K562 (cell line): ENCODE results near the gene FBRS. TPM values are rescaled to one million over a fixed set of nuclear protein-coding genes. Genes with fewer than 3 reads are reported as not detected.

Source experiments
- AFF4 ChIP-seq: sonication (generic); formaldehyde crosslinking; IDR thresholded peaks from 2 replicates; pipeline ENCODE4 v1.8.0; 2023; ENCODE audit warnings: mild to moderate bottlenecking, missing genetic modification reagents
- CBFA2T3 ChIP-seq: fragments of 450-650 bp; IDR thresholded peaks from 2 replicates; pipeline ENCODE4 v1.6.1; 2017
- ELF1 ChIP-seq: fragments of 200-800 bp; sonication (Bioruptor generic); IDR thresholded peaks from 2 replicates; pipeline ENCODE4 v1.6.1; 2016; ENCODE audit warnings: missing genetic modification characterization, missing compliant biosample characterization
- ELF4 ChIP-seq: fragments of 450-650 bp; formaldehyde crosslinking; IDR thresholded peaks from 2 replicates; pipeline ENCODE4 v1.4.0; 2022; ENCODE audit warnings: missing genetic modification characterization
- FOXA3 ChIP-seq, 2 experiments: fragments of 450-650 bp in 1 of 2; sonication (generic) in 1 of 2; formaldehyde crosslinking; IDR thresholded peaks in 1 of 2; conservative IDR thresholded peaks in 1 of 2; 2 replicates each; pipeline versions ENCODE4 v1.4.0 to v1.8.0; 2020 to 2022; ENCODE audit warnings: mild to moderate bottlenecking in 2 of 2, missing genetic modification reagents in 1 of 2
- HBP1 ChIP-seq: fragments of 450-650 bp; formaldehyde crosslinking; IDR thresholded peaks from 2 replicates; pipeline ENCODE4 v1.4.0; 2022; ENCODE audit warnings: missing genetic modification characterization
- HNRNPUL1 ChIP-seq: fragments of 200-400 bp; formaldehyde crosslinking; IDR thresholded peaks from 2 replicates; pipeline ENCODE4 v1.6.1; 2017; ENCODE audit warnings: low read length
- JUNB ChIP-seq: fragments of 450-650 bp; formaldehyde crosslinking; conservative IDR thresholded peaks from 2 replicates; pipeline ENCODE4 v1.4.0; 2020; ENCODE audit warnings: mild to moderate bottlenecking
- PML ChIP-seq: IDR thresholded peaks from 2 replicates; pipeline ENCODE4 v1.6.1; 2012; ENCODE audit warnings: low read length, inconsistent platforms
- POLR2B ChIP-seq: fragments of 450-650 bp; IDR thresholded peaks from 2 replicates; pipeline ENCODE4 v1.6.1; 2018; ENCODE audit warnings: low read depth; ENCODE audit not compliant: partially characterized antibody
- POLR2H ChIP-seq: IDR thresholded peaks from 2 replicates; pipeline ENCODE4 v1.6.1; 2016; ENCODE audit warnings: missing genetic modification characterization, low read depth, mild to moderate bottlenecking, control low read depth, missing compliant biosample characterization, moderate library complexity
- PTBP1 ChIP-seq: fragments of 200-400 bp; formaldehyde crosslinking; IDR thresholded peaks from 2 replicates; pipeline ENCODE4 v1.6.1; 2017; ENCODE audit warnings: low read depth, low read length
- SMARCB1 ChIP-seq: IDR thresholded peaks from 2 replicates; pipeline ENCODE4 v1.6.1; 2011; ENCODE audit warnings: improper control_type of control experiment, low read depth; ENCODE audit not compliant: insufficient read length
- SNRNP70 ChIP-seq: fragments of 200-400 bp; formaldehyde crosslinking; optimal IDR thresholded peaks from 2 replicates; pipeline ENCODE3; 2017; ENCODE audit warnings: low read depth, low read length
- THRAP3 ChIP-seq: fragments of 450-650 bp; IDR thresholded peaks from 2 replicates; pipeline ENCODE4 v1.6.1; 2016; ENCODE audit warnings: mild to moderate bottlenecking, inconsistent platforms, borderline replicate concordance
- ZBTB7A ChIP-seq: IDR thresholded peaks from 2 replicates; pipeline ENCODE4 v1.6.1; 2011; ENCODE audit warnings: low read depth, mild to moderate bottlenecking, low read length, moderate library complexity, borderline replicate concordance; ENCODE audit not compliant: control insufficient read depth
- ZNF143 ChIP-seq: sonication (generic); formaldehyde crosslinking; IDR thresholded peaks from 2 replicates; pipeline ENCODE4 v1.9.0; 2022; ENCODE audit warnings: mild to moderate bottlenecking, missing genetic modification reagents
- ZNF184 ChIP-seq: sonication (generic); formaldehyde crosslinking; IDR thresholded peaks from 2 replicates; pipeline ENCODE4 v1.5.0; 2020; ENCODE audit warnings: missing genetic modification reagents
- ZNF57 ChIP-seq: fragments of 450-650 bp; formaldehyde crosslinking; IDR thresholded peaks from 2 replicates; pipeline ENCODE4 v1.4.0; 2020; ENCODE audit warnings: mild to moderate bottlenecking, moderate library complexity
- ZNF696 ChIP-seq: fragments of 250-450 bp; sonication (Bioruptor Pico); conservative IDR thresholded peaks from 2 replicates; pipeline ENCODE4 v1.4.0; 2020; ENCODE audit warnings: mild to moderate bottlenecking, moderate library complexity
- polyA plus RNA-seq, 8 experiments: library from polyadenylated mRNA; depleted of rRNA in 4 of 8; stranded (reverse) in 5 of 8; unstranded in 3 of 8; fragments of >200 nt; fragmentation: Nextera tagmentation in 2 of 8; fragmentation: Illumina TruSeq in 1 of 8; extraction: Ambion mirVana in 2 of 8; extraction: Trizol in 1 of 8; gene quantifications; 2 replicates each; pipeline versions ENCODE4 v1.2.1 to v1.2.3, GENCODE V29; 2011 to 2014; ENCODE audit warnings: inconsistent platforms in 1 of 8, missing spikeins in 1 of 8
- total RNA-seq, 7 experiments: library from RNA; depleted of rRNA in 6 of 7; stranded (reverse); fragments of >200 nt in 6 of 7; fragmentation: Illumina TruSeq in 2 of 7; extraction: Trizol in 2 of 7; gene quantifications; 2 replicates each; pipeline versions ENCODE4 v1.2.1 to v1.2.3, GENCODE V29; 2011 to 2021; ENCODE audit warnings: low replicate concordance in 1 of 7
- TF ChIP-seq, protein P1 (sequence below): fragments of 250-450 bp; sonication (Bioruptor Pico); IDR thresholded peaks from 2 replicates; pipeline ENCODE4 v1.4.0; 2020; ENCODE audit warnings: mild to moderate bottlenecking, moderate library complexity, borderline replicate concordance

The FBRS gene
- total and polyA plus RNA-seq, 9 of the 15 experiments (the other 6 are each of a cell fraction or from before 2014, with no cell fraction given), result 0.32 to 59.5 (median 13.1) TPM

DNA sequence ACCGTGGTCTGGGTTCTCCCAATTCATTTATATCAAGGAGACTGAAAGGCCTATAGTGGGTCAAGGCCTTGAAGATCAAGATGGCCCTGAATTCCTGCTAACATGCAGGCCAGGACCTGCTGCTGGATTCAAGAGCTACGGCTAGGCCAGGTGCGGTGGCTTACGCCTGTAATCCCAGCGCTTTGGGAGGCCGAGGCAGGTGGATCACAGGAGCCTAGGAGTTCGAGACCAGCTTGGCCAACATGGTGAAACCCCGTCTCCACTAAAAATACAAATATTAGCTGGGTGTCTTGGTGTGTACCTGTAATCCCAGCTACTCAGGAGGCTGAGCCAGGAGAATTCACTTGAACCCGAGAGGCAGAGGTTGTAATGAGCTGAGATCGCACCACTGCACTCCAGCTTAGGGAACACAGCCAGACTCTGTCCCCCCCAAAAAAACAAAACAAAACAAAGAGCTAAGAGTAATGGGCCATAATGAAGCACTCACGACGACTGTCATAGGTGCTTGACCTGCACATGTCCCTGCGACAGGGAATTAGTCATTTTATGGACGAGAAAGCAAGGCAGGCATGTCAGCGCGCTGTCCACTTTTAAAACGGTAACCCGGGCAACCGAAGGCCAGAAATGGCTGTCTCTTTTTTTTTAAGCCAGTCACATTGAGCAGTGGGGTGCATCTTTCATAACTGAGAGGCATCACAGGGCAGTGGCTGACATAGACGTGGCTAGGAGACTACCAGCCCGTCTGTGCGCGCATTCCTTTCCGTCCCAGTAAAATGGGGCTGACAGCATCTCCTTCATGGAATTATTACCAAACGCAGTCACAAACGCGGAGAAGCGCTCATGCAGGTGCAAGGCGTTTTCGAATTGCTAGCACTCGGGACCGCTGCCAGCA, 1.0 kb upstream of the FBRS start (continued):
- TF ChIP-seq ELF4 (CRISPR knock-in tag) (no peak), ZNF696 (CRISPR knock-in tag) (no peak), ZNF57 (CRISPR knock-in tag) (no peak), ZNF184 (CRISPR knock-in tag) (no peak), JUNB (no peak), THRAP3 (no peak), HBP1 (CRISPR knock-in tag) (no peak), ZBTB7A (no peak), PML (no peak), FOXA3 (CRISPR knock-in tag; conservative IDR thresholded peaks at IDR 0.05 in 1 of 2, IDR thresholded peaks at IDR 0.05 in 1 of 2) (no peak; a peak in 1 of 4 replicates), SMARCB1 (no peak), CBFA2T3 (no peak), HNRNPUL1 (no peak), ELF1 (tag) (no peak), POLR2H (tag) (no peak), ZNF143 (CRISPR knock-in tag) (no peak), PTBP1 (no peak), AFF4 (CRISPR knock-in tag) (no peak), POLR2B (peak; percentile 48), SNRNP70 (no peak)
- TF ChIP-seq, protein P1, sequence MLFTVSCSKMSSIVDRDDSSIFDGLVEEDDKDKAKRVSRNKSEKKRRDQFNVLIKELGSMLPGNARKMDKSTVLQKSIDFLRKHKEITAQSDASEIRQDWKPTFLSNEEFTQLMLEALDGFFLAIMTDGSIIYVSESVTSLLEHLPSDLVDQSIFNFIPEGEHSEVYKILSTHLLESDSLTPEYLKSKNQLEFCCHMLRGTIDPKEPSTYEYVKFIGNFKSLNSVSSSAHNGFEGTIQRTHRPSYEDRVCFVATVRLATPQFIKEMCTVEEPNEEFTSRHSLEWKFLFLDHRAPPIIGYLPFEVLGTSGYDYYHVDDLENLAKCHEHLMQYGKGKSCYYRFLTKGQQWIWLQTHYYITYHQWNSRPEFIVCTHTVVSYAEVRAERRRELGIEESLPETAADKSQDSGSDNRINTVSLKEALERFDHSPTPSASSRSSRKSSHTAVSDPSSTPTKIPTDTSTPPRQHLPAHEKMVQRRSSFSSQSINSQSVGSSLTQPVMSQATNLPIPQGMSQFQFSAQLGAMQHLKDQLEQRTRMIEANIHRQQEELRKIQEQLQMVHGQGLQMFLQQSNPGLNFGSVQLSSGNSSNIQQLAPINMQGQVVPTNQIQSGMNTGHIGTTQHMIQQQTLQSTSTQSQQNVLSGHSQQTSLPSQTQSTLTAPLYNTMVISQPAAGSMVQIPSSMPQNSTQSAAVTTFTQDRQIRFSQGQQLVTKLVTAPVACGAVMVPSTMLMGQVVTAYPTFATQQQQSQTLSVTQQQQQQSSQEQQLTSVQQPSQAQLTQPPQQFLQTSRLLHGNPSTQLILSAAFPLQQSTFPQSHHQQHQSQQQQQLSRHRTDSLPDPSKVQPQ (CRISPR knock-in tag), result no peak
